ENCODE data around the gene HOXA2. TPM values are rescaled to one million over a fixed set of nuclear protein-coding genes. Genes with fewer than 3 reads are reported as not detected.
A peak's percentile ranks its signal among the peaks of the same experiment; 100 is the strongest.

Gene HOXA2
- total RNA-seq, 2 experiments from 2014 or later, result 0.25 to 0.42 TPM

DNA sequence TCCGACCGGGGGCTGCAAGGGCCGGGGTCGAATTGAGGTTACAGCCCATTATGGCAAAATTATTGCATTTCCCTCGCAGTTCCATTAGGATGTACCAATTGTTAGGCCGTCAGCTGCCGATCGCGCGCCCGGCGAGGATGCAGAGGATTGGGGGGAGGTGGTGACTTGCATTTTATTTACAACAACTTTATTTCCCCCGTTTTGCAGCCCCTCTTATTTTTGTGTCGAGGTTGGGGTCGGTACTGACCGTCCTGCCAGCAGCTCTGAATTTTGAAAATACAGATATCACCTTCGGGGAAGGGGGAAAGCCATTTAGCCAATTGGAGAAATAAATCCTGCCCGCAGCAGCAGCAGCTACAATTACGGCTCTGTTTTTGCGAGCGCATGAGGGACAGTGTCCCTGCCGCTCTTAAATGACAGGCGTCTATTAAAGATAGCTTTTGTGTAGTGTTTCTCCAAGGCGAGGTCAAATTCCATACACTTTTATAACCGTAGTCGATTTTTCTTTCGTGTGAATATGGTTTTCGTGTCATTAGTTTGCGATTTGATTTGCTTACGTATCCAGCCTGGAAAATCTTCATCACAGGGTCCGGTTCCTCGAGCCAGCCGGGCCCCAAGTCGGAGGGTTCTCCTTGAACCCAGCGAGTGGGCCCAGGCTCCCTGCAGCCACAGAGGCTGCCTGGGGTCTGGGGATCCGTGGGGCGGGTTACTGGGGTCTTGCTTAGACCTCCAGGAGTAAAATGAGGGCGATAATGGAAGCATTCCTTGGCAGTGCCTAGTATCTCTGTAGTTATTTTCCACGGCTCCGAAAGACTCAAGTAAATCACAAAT, 41.7 kb upstream of the HOXA2 start:
- no peaks in the 10 kb centered on the region for H3K9me3 ChIP-seq (ENCODE audit: low read length)
- no peaks in the 10 kb centered on the region; the same call in 1 of the 2 replicates for H3K79me2 ChIP-seq (ENCODE audit: insufficient read depth, low read depth, low read length)
- peaks cover 13% of the 10 kb centered on the region for H3K4me1 ChIP-seq (ENCODE audit: insufficient read depth, low read length, poor library complexity, severe bottlenecking)
- TF ChIP-seq EZH2phosphoT487 (IDR thresholded peaks at IDR 0.05; ENCODE audit: borderline replicate concordance, low read depth, low read length) (no peak), CTCF (conservative IDR thresholded peaks at IDR 0.05; ENCODE audit: low read length) (0 out of 2 replicates have a peak, but pooled peaks have one; percentile 34)
- peaks cover 15% of the 10 kb centered on the region for H3K36me3 ChIP-seq (ENCODE audit: insufficient read depth, low read length)
- ChIA-PET CTCF (ENCODE audit: unreplicated experiment) (no interaction called here), POLR2A (interaction anchor here (0.7 kb wide), 1 partner anchor 457 kb away, joined by 3 read pairs; no protein-coding TSS in a partner anchor)
- intact Hi-C loops (cut with micrococcal nuclease; ENCODE audit: unreplicated experiment), result no loop called here
- no peak overlapping the region for H3K4me3 ChIP-seq (ENCODE audit: low read depth, low read length, poor library complexity, severe bottlenecking)
- H3K27ac ChIP-seq (ENCODE audit: low read depth, low read length, poor library complexity, severe bottlenecking), result no peak overlapping the region
- no peak overlapping the region for H2AFZ ChIP-seq (ENCODE audit: low read length)
- no peaks in the 10 kb centered on the region for H4K20me1 ChIP-seq (ENCODE audit: insufficient read depth, low read length)
- no peaks in the 10 kb centered on the region for H3K9me2 ChIP-seq (ENCODE audit: insufficient read depth, low read length)
- no peak for DNase-seq (ENCODE audit: low spot score)
- no peak overlapping the region for H3K4me2 ChIP-seq (ENCODE audit: low read length)
- no TSS peak for BruUV-seq (replicated peaks)

- POLR2A ChIA-PET, result interaction anchor here (0.6 kb wide), 1 partner anchor 461 kb away, joined by 3 read pairs; no protein-coding TSS in a partner anchor
Observed at GRCh38 chr7:27143023-27143949, 40.8 kb upstream of the HOXA2 start, which contains the start of gene HOXA5. TSS of gene HOXA5 (minus strand) at chr7:27143681. CDS start at chr7:27143607, 74 bp downstream.

More at GRCh38 chr7:27143023-27143949, 40.8 kb upstream of the HOXA2 start, which contains the start of gene HOXA5:
- Histone ChIP-seq H4K20me1 (ENCODE audit: insufficient read depth, low read length) (no peaks in the 10 kb centered on the region), H3K36me3 (ENCODE audit: insufficient read depth, low read length) (peaks cover 15% of the 10 kb centered on the region), H2AFZ (ENCODE audit: low read length) (no peak within 1 kb of the TSS), H3K4me3 (ENCODE audit: low read depth, low read length, poor library complexity, severe bottlenecking) (no peak within 1 kb of the TSS), H3K27ac (ENCODE audit: low read depth, low read length, poor library complexity, severe bottlenecking) (no peak within 1 kb of the TSS), H3K4me2 (ENCODE audit: low read length) (peak within 1 kb of the TSS; percentile 47; the same call in 1 of the 2 replicates), H3K79me2 (ENCODE audit: insufficient read depth, low read depth, low read length) (no peaks in the 10 kb centered on the region), H3K4me1 (ENCODE audit: insufficient read depth, low read length, poor library complexity, severe bottlenecking) (peaks cover 4% of the 10 kb centered on the region), H3K9me2 (ENCODE audit: insufficient read depth, low read length) (no peaks in the 10 kb centered on the region), H3K9me3 (ENCODE audit: low read length) (no peaks in the 10 kb centered on the region)
- TF ChIP-seq EZH2phosphoT487 (IDR thresholded peaks at IDR 0.05; ENCODE audit: borderline replicate concordance, low read depth, low read length) (no peak), CTCF (conservative IDR thresholded peaks at IDR 0.05; ENCODE audit: low read length) (peak; percentile 80)
- intact Hi-C loops (cut with micrococcal nuclease; ENCODE audit: unreplicated experiment), result no loop called here
- no TSS peak for BruUV-seq (replicated peaks)
- CTCF ChIA-PET (ENCODE audit: unreplicated experiment), result no interaction called here
- DNase-seq (ENCODE audit: low spot score), result peak; percentile 48

Measured in OCI-LY7 (cell line).